Gastrocnemius medialis (tissue), 4 donors: Measurements from ENCODE around the gene EXD3. TPM values are rescaled to one million over a fixed set of nuclear protein-coding genes. Genes with fewer than 3 reads are reported as not detected.

Source experiments
- ATAC-seq, 2 donors: fragments of 150-250 bp; one replicate each; pipeline ENCODE4 v1.9.1; 2016
- DNase-seq, 2 donors: peaks; one replicate each; pipeline ENCODE4 v3.0.0-alpha.2; 2019
- H3K27ac ChIP-seq, 4 donors: fragments of 200-600 bp; sonication (generic); 1 replicate in 1 of 4; 2 replicates in 3 of 4; pipeline ENCODE4 v1.5.1; 2016 to 2018; ENCODE audit warnings: mild to moderate bottlenecking in 2 of 4, moderate library complexity in 1 of 4
- H3K27me3 ChIP-seq, 3 donors: fragments of 200-600 bp; sonication (generic) in 2 of 3; 1 replicate in 1 of 3; 2 replicates in 2 of 3; pipeline versions ENCODE4 v1.5.1 to v1.6.0; 2016 to 2019; ENCODE audit warnings: mild to moderate bottlenecking in 1 of 3, moderate library complexity in 1 of 3
- H3K36me3 ChIP-seq, 2 donors: fragments of 200-600 bp; sonication (generic) in 1 of 2; one replicate each; pipeline ENCODE4 v1.5.1; 2017 to 2018
- H3K4me1 ChIP-seq, 2 donors: fragments of 200-600 bp; sonication (generic) in 1 of 2; one replicate each; pipeline ENCODE4 v1.5.1; 2016 to 2017; ENCODE audit warnings: mild to moderate bottlenecking in 2 of 2
- H3K4me3 ChIP-seq, 4 donors: fragments of 200-600 bp; sonication (generic) in 3 of 4; 1 replicate in 1 of 4; 2 replicates in 3 of 4; pipeline ENCODE4 v1.5.1; 2016 to 2019; ENCODE audit warnings: mild to moderate bottlenecking in 2 of 4
- H3K9me3 ChIP-seq, 3 donors: fragments of 200-600 bp; sonication (generic) in 2 of 3; 1 replicate in 1 of 3; 2 replicates in 2 of 3; pipeline ENCODE4 v1.5.1; 2016 to 2019
- POLR2A ChIP-seq, 2 donors: fragments of 450-650 bp; IDR thresholded peaks; one replicate each; pipeline ENCODE4 v1.6.1; 2017; ENCODE audit warnings: antibody characterized with exemption in 2 of 2, mild to moderate bottlenecking in 2 of 2, moderate library complexity in 2 of 2
- in situ Hi-C, 4 donors: fragments of 200-750 bp; cut with MboI; loops; one replicate each; pipeline versions ENCODE4 v1.15.0 to v1.8.0; 2017; ENCODE audit warnings: low sequenced_read_pairs in 4 of 4
- intact Hi-C: fragments of 100-400 bp; cut with DNase I; formaldehyde crosslinking; loops from one replicate; pipeline ENCODE4 v1.15.1; 2023; ENCODE audit warnings: low total_unique reads
- total RNA-seq, 4 donors: library from RNA; depleted of rRNA; stranded (reverse); fragments of >200 nt; gene quantifications; one replicate each; pipeline versions ENCODE4 v1.1.0 to v1.2.3, GENCODE V29; 2016
- TF ChIP-seq, protein P1 (sequence below), 5 experiments: fragments of 450-650 bp in 3 of 5; fragments of 200-600 bp in 2 of 5; sonication (generic) in 2 of 5; IDR thresholded peaks in 4 of 5; conservative IDR thresholded peaks in 1 of 5; 1 replicate in 4 of 5; 2 replicates in 1 of 5; pipeline ENCODE4 v1.5.1; 2016 to 2019; ENCODE audit warnings: antibody characterized with exemption in 5 of 5, mild to moderate bottlenecking in 3 of 5, moderate library complexity in 3 of 5

The EXD3 gene
- total RNA-seq, 4 donors from 2014 or later: 4.8 to 12.5 (median 6.4) TPM

GRCh38 chr9:137305798-137306065 is 117.2 kb downstream of the EXD3 start:
- ATAC-seq (no peak), DNase-seq (no peak)
- H3K9me3 ChIP-seq: no peaks in the 10 kb centered on the region
- peaks cover 20 to 33% of the 10 kb centered on the region in 2 donors for H3K4me1 ChIP-seq
- in situ Hi-C loops: no loop called here
- H3K27me3 ChIP-seq: peaks cover 24 to 36% (median 30%) of the 10 kb centered on the region in 3 donors
- intact Hi-C loops: no loop called here
- no peaks in the 10 kb centered on the region for H3K36me3 ChIP-seq
- TF ChIP-seq, protein P1, sequence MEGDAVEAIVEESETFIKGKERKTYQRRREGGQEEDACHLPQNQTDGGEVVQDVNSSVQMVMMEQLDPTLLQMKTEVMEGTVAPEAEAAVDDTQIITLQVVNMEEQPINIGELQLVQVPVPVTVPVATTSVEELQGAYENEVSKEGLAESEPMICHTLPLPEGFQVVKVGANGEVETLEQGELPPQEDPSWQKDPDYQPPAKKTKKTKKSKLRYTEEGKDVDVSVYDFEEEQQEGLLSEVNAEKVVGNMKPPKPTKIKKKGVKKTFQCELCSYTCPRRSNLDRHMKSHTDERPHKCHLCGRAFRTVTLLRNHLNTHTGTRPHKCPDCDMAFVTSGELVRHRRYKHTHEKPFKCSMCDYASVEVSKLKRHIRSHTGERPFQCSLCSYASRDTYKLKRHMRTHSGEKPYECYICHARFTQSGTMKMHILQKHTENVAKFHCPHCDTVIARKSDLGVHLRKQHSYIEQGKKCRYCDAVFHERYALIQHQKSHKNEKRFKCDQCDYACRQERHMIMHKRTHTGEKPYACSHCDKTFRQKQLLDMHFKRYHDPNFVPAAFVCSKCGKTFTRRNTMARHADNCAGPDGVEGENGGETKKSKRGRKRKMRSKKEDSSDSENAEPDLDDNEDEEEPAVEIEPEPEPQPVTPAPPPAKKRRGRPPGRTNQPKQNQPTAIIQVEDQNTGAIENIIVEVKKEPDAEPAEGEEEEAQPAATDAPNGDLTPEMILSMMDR (IDR thresholded peaks at IDR 0.05 in 4 of 5, conservative IDR thresholded peaks at IDR 0.05 in 1 of 5): no peak
- TF ChIP-seq POLR2A (IDR thresholded peaks at IDR 0.05): no peak
- H3K27ac ChIP-seq: peak overlapping the region; percentile 61 to 80 (median 76)
- peak overlapping the region in 2 of 4 donors; percentile 39 to 51 for H3K4me3 ChIP-seq

GRCh38 chr9:137305060-137305797 is 117.7 kb downstream of the EXD3 start:
- in situ Hi-C loops (no loop called here), intact Hi-C loops (no loop called here)
- H3K36me3 ChIP-seq: no peaks in the 10 kb centered on the region
- peaks cover 22 to 33% of the 10 kb centered on the region in 2 donors for H3K4me1 ChIP-seq
- ATAC-seq (peak; percentile 25 to 30), DNase-seq (no peak)
- H3K9me3 ChIP-seq: no peaks in the 10 kb centered on the region
- peaks cover 29 to 41% (median 35%) of the 10 kb centered on the region in 3 donors for H3K27me3 ChIP-seq
- peak overlapping the region; percentile 30 to 51 (median 44) for H3K4me3 ChIP-seq
- peak overlapping the region; percentile 53 to 80 (median 76) for H3K27ac ChIP-seq
- TF ChIP-seq POLR2A (IDR thresholded peaks at IDR 0.05): peak; percentile 11 to 20
- TF ChIP-seq, protein P1 (IDR thresholded peaks at IDR 0.05 in 4 of 5, conservative IDR thresholded peaks at IDR 0.05 in 1 of 5): no peak

DNA sequence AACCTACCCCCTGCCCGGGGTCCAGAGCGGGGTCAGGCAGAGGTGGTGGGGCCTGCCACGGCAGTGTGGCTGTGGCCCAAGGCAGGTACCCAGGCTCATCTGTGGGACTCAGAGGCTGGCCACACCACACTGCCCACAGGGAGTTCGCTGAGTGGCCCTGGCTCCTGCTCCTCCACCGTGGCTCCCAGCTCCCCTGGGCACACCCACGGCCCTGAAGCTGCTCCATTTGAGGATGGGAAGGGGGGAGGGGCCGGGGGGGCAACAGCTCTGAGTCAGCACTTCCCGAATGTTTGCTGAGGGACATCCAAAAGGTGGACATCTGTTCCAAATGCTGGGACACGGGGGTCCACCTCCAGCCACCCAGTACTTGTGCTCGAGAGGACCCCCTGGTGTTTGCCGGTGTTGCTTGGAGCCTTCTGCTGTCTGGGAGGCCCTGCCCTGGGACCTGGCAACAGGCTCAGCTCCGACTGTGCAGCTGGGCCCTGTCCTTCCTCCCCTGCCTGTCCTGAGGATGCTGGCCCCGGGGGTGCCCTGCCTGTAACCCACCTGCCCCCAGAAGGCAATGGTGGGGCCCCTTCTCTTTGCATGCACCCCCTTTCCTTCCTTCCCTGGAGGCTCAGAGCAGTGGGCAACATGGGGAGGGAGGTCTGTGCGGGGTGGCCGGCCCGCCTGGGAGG is 118.4 kb downstream of the EXD3 start:
- Histone ChIP-seq H3K9me3 (no peaks in the 10 kb centered on the region), H3K4me1 (peaks cover 22 to 33% of the 10 kb centered on the region in 2 donors), H3K4me3 (peak overlapping the region in 3 of 4 donors; percentile 30 to 49 (median 39)), H3K36me3 (no peaks in the 10 kb centered on the region), H3K27ac (peak overlapping the region; percentile 53 to 80 (median 76)), H3K27me3 (peaks cover 36 to 45% (median 39%) of the 10 kb centered on the region in 3 donors)
- DNase-seq (no peak), ATAC-seq (no peak)
- TF ChIP-seq POLR2A (IDR thresholded peaks at IDR 0.05): no peak
- TF ChIP-seq, protein P1 (IDR thresholded peaks at IDR 0.05 in 4 of 5, conservative IDR thresholded peaks at IDR 0.05 in 1 of 5): no peak
- in situ Hi-C loops (no loop called here), intact Hi-C loops (no loop called here)

DNA sequence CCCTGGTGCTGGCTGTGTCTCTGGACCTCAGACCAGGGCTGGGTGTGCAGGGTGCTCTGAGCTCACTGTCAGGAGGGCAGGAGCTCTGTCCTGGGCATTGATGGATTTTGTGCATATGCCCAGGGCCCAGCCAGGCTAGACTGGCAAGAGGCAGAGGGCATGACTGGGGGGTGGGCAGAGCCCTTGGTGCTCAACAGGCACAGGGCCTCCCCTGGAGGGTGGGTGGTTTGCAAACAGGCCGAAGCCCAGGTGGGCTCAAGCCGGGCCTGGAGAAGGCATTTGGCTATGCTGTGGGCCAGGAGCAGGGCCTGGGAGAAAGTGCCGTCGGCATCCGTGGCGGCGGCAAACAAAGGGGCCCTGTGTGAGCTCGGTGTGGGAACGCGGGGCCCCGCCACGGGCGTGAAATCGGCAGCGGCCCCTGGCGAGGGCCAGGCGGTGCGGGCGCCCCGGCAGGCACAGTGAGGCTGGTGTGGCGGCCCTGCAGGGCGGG is 119.0 kb downstream of the EXD3 start:
- in situ Hi-C loops (no loop called here), intact Hi-C loops (no loop called here)
- no peak for ATAC-seq
- Histone ChIP-seq H3K36me3 (no peaks in the 10 kb centered on the region), H3K4me3 (no peak overlapping the region), H3K27me3 (peaks cover 40 to 46% (median 42%) of the 10 kb centered on the region in 3 donors), H3K9me3 (no peaks in the 10 kb centered on the region), H3K4me1 (peaks cover 22 to 33% of the 10 kb centered on the region in 2 donors), H3K27ac (peak overlapping the region in 2 of 4 donors; percentile 78 to 80)
- DNase-seq: no peak
- TF ChIP-seq, protein P1 (IDR thresholded peaks at IDR 0.05 in 4 of 5, conservative IDR thresholded peaks at IDR 0.05 in 1 of 5): no peak
- no peak for TF ChIP-seq POLR2A (IDR thresholded peaks at IDR 0.05)
